ENCODE data around the gene FGF21. TPM values are rescaled to one million over a fixed set of nuclear protein-coding genes. Genes with fewer than 3 reads are reported as not detected.

The FGF21 gene
- total RNA-seq, 1 donor from 2014 or later: not detected

DNA sequence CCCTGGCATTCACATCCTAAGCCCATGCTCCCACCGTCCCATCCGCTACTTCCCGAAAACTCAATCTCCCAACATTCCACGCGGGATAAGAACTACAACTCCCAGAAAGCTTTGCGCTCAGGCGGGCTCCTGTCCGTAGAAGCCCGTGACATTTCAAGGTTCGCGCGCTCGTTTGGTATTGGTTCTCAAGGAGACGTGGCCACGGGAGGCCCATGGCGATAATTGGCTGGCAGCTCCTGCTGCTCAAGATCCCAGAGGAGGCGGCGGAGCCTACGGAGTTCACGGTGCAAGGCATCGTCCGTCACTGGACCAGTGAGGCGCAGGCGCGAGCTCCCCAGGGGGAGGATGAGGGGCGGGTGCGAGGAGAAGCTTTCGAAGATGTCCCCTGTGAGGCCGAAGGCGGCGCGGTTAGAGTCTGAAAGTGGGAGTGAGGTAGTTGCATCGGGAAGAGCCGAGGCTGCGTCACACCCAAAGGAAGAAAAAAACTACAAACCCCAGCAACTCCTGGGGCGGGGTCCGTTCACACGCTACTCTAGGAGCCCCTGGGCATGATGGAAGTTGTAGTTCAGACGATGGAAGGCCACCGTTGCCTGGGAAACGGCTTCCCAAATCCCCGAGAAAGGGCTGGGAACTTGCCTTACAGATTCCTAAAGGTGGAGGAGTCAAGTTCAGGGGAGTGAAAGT is 34.6 kb upstream of the FGF21 start:
- Mint-ChIP-seq H3K27me3 (ENCODE audit: low read depth, unreplicated experiment) (no peaks in the 10 kb centered on the region), H3K9me3 (ENCODE audit: unreplicated experiment) (peaks cover 3% of the 10 kb centered on the region), H3K4me3 (ENCODE audit: unreplicated experiment) (peak overlapping the region; percentile 88), H3K27ac (ENCODE audit: unreplicated experiment) (peak overlapping the region; percentile 87), H3K4me1 (ENCODE audit: low read depth, unreplicated experiment) (peaks cover 8% of the 10 kb centered on the region), H3K36me3 (ENCODE audit: low read depth, unreplicated experiment) (no peaks in the 10 kb centered on the region)
- H3K9ac ChIP-seq (ENCODE audit: low read length): peak overlapping the region; percentile 84
- H3K9me3 ChIP-seq (ENCODE audit: insufficient read depth, low read depth, low read length): no peaks in the 10 kb centered on the region
- H3K36me3 ChIP-seq (ENCODE audit: insufficient read depth, low read length): no peaks in the 10 kb centered on the region
- DNase-seq (ENCODE audit: low read depth) (peak; percentile 98), FAIRE-seq (peak; percentile 63)
- H3K4me2 ChIP-seq (ENCODE audit: low read length): peak overlapping the region; percentile 86
- TF ChIP-seq CTCF (IDR thresholded peaks at IDR 0.05; ENCODE audit: insufficient read depth, low read depth, low read length) (no peak), EZH2 (IDR thresholded peaks at IDR 0.05; ENCODE audit: insufficient read depth, low read length) (no peak)
- peak overlapping the region; percentile 94 for H2AFZ ChIP-seq (ENCODE audit: low read depth, low read length)
- H3K4me3 ChIP-seq (ENCODE audit: insufficient read depth, low read depth, low read length): peak overlapping the region; percentile 72
- peak overlapping the region; percentile 90 for H3K27ac ChIP-seq (ENCODE audit: low read depth, low read length)
- no peaks in the 10 kb centered on the region for H3K79me2 ChIP-seq (ENCODE audit: insufficient read depth, low read length)
- H3K4me1 ChIP-seq (ENCODE audit: insufficient read depth, low read length): peaks cover 17% of the 10 kb centered on the region
- no peaks in the 10 kb centered on the region for H3K27me3 ChIP-seq (ENCODE audit: insufficient read depth, low read length)
- H4K20me1 ChIP-seq (ENCODE audit: insufficient read depth, low read length): no peaks in the 10 kb centered on the region

GRCh38 chr19:48722196-48722708 is 33.1 kb upstream of the FGF21 start:
- H3K9me3 Mint-ChIP-seq (ENCODE audit: unreplicated experiment): peaks cover 7% of the 10 kb centered on the region
- H3K27ac Mint-ChIP-seq (ENCODE audit: unreplicated experiment): no peak overlapping the region
- H3K36me3 ChIP-seq (ENCODE audit: insufficient read depth, low read length): no peaks in the 10 kb centered on the region
- no peaks in the 10 kb centered on the region for H3K9me3 ChIP-seq (ENCODE audit: insufficient read depth, low read depth, low read length)
- FAIRE-seq (no peak), DNase-seq (ENCODE audit: low read depth) (no peak)
- H3K4me2 ChIP-seq (ENCODE audit: low read length): no peak overlapping the region
- no peaks in the 10 kb centered on the region for H3K79me2 ChIP-seq (ENCODE audit: insufficient read depth, low read length)
- no peak overlapping the region for H3K27ac ChIP-seq (ENCODE audit: low read depth, low read length)
- H2AFZ ChIP-seq (ENCODE audit: low read depth, low read length): no peak overlapping the region
- H3K4me1 ChIP-seq (ENCODE audit: insufficient read depth, low read length): peaks cover 10% of the 10 kb centered on the region
- no peaks in the 10 kb centered on the region for H4K20me1 ChIP-seq (ENCODE audit: insufficient read depth, low read length)
- H3K4me1 Mint-ChIP-seq (ENCODE audit: low read depth, unreplicated experiment): peaks cover 8% of the 10 kb centered on the region
- H3K4me3 ChIP-seq (ENCODE audit: insufficient read depth, low read depth, low read length): no peak overlapping the region
- TF ChIP-seq EZH2 (IDR thresholded peaks at IDR 0.05; ENCODE audit: insufficient read depth, low read length) (no peak), CTCF (IDR thresholded peaks at IDR 0.05; ENCODE audit: insufficient read depth, low read depth, low read length) (no peak)
- H3K27me3 Mint-ChIP-seq (ENCODE audit: low read depth, unreplicated experiment): no peaks in the 10 kb centered on the region
- H3K9ac ChIP-seq (ENCODE audit: low read length): no peak overlapping the region
- H3K27me3 ChIP-seq (ENCODE audit: insufficient read depth, low read length): no peaks in the 10 kb centered on the region
- peak overlapping the region; percentile 50 for H3K4me3 Mint-ChIP-seq (ENCODE audit: unreplicated experiment)
- H3K36me3 Mint-ChIP-seq (ENCODE audit: low read depth, unreplicated experiment): peaks cover 2% of the 10 kb centered on the region

Measured in astrocyte (in vitro differentiated cells and primary cell).